Omental fat pad (tissue), 4 donors: ENCODE results near the gene DTX4. TPM values are rescaled to one million over a fixed set of nuclear protein-coding genes. Genes with fewer than 3 reads are reported as not detected.
"Not testable (repeated sequence)": the region's sequence is repeated elsewhere in the genome, so short reads cannot be mapped to it uniquely, and the experiment has no call there.

Source experiments
- ATAC-seq: fragments of 150-250 bp; one replicate; pipeline ENCODE4 v1.9.1; 2016; ENCODE audit warnings: mild to moderate bottlenecking, moderate library complexity; ENCODE audit not compliant: low FRiP score
- DNase-seq: peaks from one replicate; pipeline ENCODE4 v3.0.0-alpha.2; 2019; ENCODE audit warnings: low spot score
- total RNA-seq, 4 donors: library from RNA; depleted of rRNA; stranded (reverse); fragments of >200 nt; gene quantifications; one replicate each; pipeline ENCODE4 v1.1.0, GENCODE V29; 2016
- TF ChIP-seq, protein P1 (sequence below), 3 donors: fragments of 450-650 bp; IDR thresholded peaks; one replicate each; pipeline ENCODE4 v1.5.1; 2016 to 2017; ENCODE audit warnings: antibody characterized with exemption in 3 of 3, mild to moderate bottlenecking in 3 of 3, moderate library complexity in 2 of 3

DTX4 gene
- total RNA-seq = 10 to 100 TPM; 12.0 to 75.6 (median 24.2) TPM

DNA sequence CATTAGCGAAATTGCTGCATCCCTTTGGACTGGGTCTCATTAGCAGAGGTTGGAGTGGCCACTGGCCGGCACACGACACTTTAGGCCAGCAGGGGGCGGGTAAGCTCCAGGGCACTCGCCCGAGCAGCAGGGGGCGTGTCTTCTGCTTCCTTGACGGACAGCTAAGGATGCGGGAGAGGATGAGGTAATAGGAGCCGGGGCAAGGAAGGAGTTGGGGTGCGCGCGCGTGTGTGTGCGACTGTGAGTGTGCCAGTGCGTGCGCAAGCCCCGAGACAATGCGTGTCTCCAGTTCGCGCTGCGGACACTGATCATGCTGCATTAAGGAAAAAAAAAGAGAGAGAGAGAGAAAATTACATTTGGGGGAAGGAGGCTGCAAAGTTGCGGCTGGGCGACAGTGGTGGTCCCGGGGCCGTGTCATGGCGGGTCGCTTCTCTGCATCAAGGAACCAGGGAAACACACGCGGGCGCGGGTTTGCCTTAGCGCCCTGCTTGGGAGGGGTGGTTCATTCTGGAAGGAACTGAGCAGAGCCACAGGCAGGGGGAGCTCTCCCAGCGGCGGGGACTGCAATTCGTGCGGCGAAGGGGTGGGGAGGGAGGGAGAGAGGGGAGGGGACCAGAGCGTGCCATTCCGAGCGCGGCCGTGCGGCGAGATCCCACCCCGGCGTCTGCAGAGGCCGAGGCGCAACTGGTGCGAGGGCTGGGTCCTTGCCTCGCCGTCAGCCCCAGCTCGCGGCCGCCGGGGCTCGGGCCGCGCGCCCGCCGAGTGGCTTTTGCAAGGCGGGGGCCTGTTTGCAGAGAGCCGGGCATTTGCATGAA lies at the start of gene DTX4:
Gene DTX4 (plus strand): TSS at position 625 of the 815 bp plus-strand sequence. CDS start 464 bp downstream, outside the sequence.
- ATAC-seq (peak; percentile 87), DNase-seq (peak; percentile 91)
- TF ChIP-seq, protein P1, sequence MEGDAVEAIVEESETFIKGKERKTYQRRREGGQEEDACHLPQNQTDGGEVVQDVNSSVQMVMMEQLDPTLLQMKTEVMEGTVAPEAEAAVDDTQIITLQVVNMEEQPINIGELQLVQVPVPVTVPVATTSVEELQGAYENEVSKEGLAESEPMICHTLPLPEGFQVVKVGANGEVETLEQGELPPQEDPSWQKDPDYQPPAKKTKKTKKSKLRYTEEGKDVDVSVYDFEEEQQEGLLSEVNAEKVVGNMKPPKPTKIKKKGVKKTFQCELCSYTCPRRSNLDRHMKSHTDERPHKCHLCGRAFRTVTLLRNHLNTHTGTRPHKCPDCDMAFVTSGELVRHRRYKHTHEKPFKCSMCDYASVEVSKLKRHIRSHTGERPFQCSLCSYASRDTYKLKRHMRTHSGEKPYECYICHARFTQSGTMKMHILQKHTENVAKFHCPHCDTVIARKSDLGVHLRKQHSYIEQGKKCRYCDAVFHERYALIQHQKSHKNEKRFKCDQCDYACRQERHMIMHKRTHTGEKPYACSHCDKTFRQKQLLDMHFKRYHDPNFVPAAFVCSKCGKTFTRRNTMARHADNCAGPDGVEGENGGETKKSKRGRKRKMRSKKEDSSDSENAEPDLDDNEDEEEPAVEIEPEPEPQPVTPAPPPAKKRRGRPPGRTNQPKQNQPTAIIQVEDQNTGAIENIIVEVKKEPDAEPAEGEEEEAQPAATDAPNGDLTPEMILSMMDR (IDR thresholded peaks at IDR 0.05) = peak in 2 of 3 donors; percentile 24 to 91

DNA sequence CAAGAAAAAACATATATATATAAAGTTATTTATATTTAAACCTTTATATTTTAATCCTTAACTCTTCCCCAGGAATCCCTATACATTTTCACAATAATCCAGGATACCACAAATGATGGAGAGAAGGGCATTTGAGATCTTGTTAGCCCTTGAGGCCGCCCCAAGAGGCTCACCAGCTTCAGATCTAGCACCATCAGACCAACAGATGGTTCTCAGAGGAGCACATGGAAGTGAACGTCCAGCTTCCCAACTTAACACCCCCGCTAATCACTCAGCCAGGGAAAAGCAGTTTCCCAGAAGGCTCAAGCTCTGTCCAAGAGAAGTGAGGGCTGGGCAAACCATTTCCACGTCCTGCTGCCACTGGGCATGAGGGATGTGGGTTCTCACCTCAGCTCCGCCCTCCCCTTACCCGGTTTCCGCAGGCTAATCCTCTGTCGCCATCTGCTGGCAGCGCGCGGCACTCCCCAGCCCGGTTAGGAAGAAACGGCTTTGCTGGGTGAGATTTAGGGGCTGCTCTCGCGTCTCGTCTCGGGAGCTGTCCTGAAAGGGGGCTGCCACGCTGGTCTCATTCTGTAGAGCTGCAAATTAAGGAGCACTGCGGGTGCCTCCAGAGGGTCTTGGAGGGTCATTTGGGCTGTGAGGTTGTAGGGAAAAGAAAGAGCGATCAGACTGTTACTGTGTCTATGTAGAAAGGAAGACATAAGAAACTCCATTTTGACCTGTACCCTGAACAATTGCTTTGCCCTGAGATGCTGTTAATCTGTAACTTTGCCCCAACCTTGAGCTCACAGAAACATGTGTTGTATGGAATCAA lies 36.1 kb upstream of the DTX4 start:
- TF ChIP-seq, protein P1 (IDR thresholded peaks at IDR 0.05) = peak in 1 of 3 donors; percentile 51
- ATAC-seq = peak; percentile 91
- DNase-seq = peak; percentile 86

DNA sequence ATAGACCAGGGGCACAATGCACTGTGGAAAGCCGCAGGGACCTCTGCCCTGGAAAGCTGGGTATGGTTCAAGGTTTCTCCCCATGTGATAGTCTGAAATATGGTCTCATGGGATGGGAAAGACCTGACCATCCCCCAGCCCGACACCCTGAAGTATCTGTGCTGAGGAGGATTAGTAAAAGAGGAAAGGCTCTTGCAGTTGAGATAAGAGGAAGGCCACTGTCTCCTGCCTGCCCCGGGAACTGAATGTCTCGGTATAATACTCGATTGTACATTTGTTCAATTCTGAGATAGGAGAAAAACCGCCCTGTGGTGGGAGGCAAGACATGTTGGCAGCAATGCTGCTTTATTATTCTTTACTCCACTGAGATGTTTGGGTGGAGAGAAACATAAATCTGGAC lies 35.4 kb upstream of the DTX4 start:
- not testable (repeated sequence) for DNase-seq, ATAC-seq

DNA sequence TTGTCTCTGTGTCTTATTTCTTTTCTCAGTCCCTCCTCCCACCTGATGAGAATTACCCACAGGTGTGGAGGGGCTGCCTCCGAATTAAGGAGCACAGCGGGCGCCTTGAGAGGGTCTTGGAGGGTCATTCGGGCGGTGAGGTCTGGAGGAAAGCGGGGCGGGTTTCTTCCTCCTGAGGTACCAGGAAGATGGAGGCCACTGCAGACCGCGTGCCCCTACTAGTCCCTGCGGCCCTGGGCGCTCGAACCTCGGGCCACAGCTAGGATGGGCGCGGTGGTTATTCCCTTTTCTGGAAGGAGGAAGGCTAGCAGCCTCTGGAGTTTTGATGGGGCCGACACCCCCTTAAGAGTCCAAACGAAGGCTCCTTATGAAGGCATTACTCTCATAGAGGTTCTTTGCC lies 34.7 kb upstream of the DTX4 start:
- DNase-seq (no peak), ATAC-seq (no peak)
- TF ChIP-seq, protein P1 (IDR thresholded peaks at IDR 0.05) = no peak

DNA sequence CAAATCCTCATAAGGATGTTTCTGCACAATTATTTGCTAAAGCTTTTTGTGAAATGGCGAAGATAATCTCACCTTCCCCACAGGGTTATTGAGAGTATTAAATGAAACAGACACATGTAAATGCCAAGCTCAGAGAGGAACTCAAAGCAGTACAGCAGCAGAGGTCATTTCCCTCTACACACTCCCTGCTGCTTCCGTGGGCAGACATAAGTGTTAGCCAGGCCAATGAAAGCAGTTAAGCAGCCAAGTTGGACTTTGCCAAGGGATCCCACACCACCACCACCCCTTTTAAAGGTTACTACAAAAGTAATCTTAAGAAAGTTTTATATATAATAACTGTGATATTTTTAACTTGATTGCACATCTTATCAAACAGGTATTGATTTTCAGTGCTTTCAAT lies 33.3 kb upstream of the DTX4 start:
- no peak for ATAC-seq
- no peak for DNase-seq
- TF ChIP-seq, protein P1 (IDR thresholded peaks at IDR 0.05) = no peak

DNA sequence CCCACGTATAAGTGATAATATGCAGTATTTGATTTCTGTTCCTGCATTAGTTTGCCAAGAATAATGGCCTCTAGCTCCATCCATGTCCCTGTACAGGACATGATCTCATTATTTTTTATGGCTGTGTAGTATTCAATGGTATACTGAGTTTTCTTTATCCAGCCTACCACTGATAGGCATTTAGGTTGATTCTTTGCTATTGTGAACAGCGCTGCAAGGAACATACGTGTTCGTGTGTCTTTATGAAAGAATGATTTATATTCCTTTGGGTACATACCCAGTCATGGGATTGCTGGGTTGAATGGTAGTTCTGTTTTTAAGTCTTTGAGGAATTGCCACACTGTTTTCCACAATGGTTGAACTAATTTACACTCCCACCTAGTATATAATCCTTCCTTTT lies 30.7 kb upstream of the DTX4 start:
- DNase-seq (no peak), ATAC-seq (no peak)
- TF ChIP-seq, protein P1 (IDR thresholded peaks at IDR 0.05) = no peak

DNA sequence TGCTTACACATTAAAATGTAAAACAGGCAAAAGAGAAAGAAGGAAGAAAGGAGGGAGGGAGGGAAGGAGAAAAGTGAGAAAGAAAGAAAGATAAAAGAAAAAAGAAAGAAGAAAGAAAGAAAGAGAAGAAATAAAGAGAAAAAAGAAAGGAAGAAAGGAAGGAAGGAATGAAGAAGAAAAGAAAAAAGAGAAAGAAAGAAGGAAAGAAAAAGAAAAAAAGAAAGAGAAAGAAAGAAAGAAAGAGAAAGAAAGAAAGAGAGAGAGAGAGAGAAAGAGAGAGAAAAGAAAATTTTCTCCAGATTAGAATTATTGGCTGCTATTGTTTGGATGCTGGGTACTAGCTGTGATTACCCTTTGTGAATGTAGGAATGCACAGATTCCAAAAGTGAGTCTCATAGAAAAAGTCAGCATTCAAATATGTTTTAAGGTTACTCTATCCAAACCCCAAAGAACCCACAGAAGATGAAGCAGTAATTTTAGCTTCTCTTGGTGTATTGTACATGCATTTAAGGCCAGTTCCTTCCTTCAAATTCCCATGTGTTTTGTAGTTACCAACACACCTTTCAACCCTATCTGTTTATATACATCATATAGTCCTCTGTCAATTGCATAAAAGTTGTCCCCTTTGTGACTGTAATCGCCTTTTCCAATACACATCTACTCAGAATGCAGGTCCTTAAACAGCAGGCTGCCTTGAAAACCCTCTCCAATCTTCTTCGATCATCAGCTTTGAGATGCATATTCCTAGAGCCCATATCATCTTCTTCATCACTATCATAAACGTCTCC lies 30.1 kb upstream of the DTX4 start:
- TF ChIP-seq, protein P1 (IDR thresholded peaks at IDR 0.05) = no peak
- ATAC-seq (no peak), DNase-seq (no peak)
